IMR-90 (cell line): ENCODE data around the gene PCCA. TPM values are rescaled to one million over a fixed set of nuclear protein-coding genes. Genes with fewer than 3 reads are reported as not detected.

Experiments
- ATAC-seq: fragments of 200-7000 bp; cut with Tn5 transposase; 2 replicates; pipeline ENCODE4 v1.9.1; 2020; ENCODE audit warnings: low read depth, mild to moderate bottlenecking, moderate library complexity
- BruUV-seq: library from RNA; stranded (reverse); fragments of 400-500 nt; replicated peaks from 2 replicates; lab custom pipeline; 2021; lab: Mats Ljungman, UMichigan
- CTCF ChIA-PET: fragments of 300-600 bp; formaldehyde crosslinking; extraction: SDS; loops from one replicate; lab custom pipeline; 2021; ENCODE audit warnings: antibody characterized with exemption; lab: Yijun Ruan, JAX
- POLR2A ChIA-PET: fragments of 300-600 bp; sonication (Branson Sonifier 250); formaldehyde crosslinking; loops from one replicate; lab custom pipeline; 2022; ENCODE audit warnings: antibody characterized with exemption; ENCODE audit not compliant: unreplicated experiment; lab: Charles Lee
- DNase-seq: peaks from one replicate; pipeline ENCODE4 v3.0.0; 2013
- H2AFZ ChIP-seq: replicated peaks from 2 replicates; pipeline ENCODE3; 2013; ENCODE audit warnings: low read length, mild to moderate bottlenecking; ENCODE audit not compliant: poor library complexity
- H2AK5ac ChIP-seq: 2 replicates; pipeline ENCODE4 v1.6.1; 2013; ENCODE audit warnings: low read depth, low read length, inconsistent platforms
- H2AK9ac ChIP-seq: replicated peaks from 2 replicates; pipeline ENCODE3; 2013; ENCODE audit warnings: mild to moderate bottlenecking, low read depth, low read length, moderate library complexity; ENCODE audit not compliant: poor library complexity
- H2BK120ac ChIP-seq: 2 replicates; pipeline ENCODE4 v1.6.1; 2013; ENCODE audit warnings: low read depth, low read length, inconsistent platforms
- H2BK15ac ChIP-seq: 3 replicates; pipeline ENCODE4 v1.6.1; 2013; ENCODE audit warnings: low read depth, low read length, inconsistent platforms
- H2BK20ac ChIP-seq: 2 replicates; pipeline ENCODE4 v1.6.1; 2013; ENCODE audit warnings: low read depth, mild to moderate bottlenecking, inconsistent platforms, low read length, moderate library complexity
- H2BK5ac ChIP-seq: 2 replicates; pipeline ENCODE4 v1.6.1; 2013; ENCODE audit warnings: mild to moderate bottlenecking, low read depth, low read length, inconsistent platforms; ENCODE audit not compliant: poor library complexity, severe bottlenecking
- H3K14ac ChIP-seq: replicated peaks from 2 replicates; pipeline ENCODE4 v1.6.1; 2013; ENCODE audit warnings: low read depth, low read length, inconsistent platforms
- H3K18ac ChIP-seq: 2 replicates; pipeline ENCODE4 v1.6.1; 2013; ENCODE audit warnings: low read depth, low read length, control low read depth
- H3K23ac ChIP-seq: 2 replicates; pipeline ENCODE4 v1.6.1; 2013; ENCODE audit warnings: low read depth, low read length, inconsistent platforms
- H3K27ac ChIP-seq: 2 replicates; pipeline ENCODE4 v1.5.1; 2013; ENCODE audit warnings: mild to moderate bottlenecking, control low read depth, low read length; ENCODE audit not compliant: insufficient read depth
- H3K27me3 ChIP-seq: 2 replicates; pipeline ENCODE4 v1.6.1; 2013; ENCODE audit warnings: low read length; ENCODE audit not compliant: control insufficient read depth, insufficient read depth
- H3K36me3 ChIP-seq: 2 replicates; pipeline ENCODE4 v1.6.1; 2013; ENCODE audit warnings: low read length, mixed read lengths; ENCODE audit not compliant: control insufficient read depth, insufficient read depth
- H3K4ac ChIP-seq: 2 replicates; pipeline ENCODE4 v1.6.1; 2013; ENCODE audit warnings: low read depth, low read length, inconsistent platforms
- H3K4me1 ChIP-seq: 2 replicates; pipeline ENCODE4 v1.6.1; 2013; ENCODE audit warnings: low read length, mixed read lengths; ENCODE audit not compliant: control insufficient read depth, insufficient read depth
- H3K4me2 ChIP-seq: 2 replicates; pipeline ENCODE4 v1.6.1; 2013; ENCODE audit warnings: low read depth, mild to moderate bottlenecking, control low read depth, low read length, moderate library complexity
- H3K4me3 ChIP-seq: 2 replicates; pipeline ENCODE4 v1.5.1; 2013; ENCODE audit warnings: low read depth, mild to moderate bottlenecking, control low read depth, low read length, moderate library complexity; ENCODE audit not compliant: insufficient read depth
- H3K56ac ChIP-seq: 2 replicates; pipeline ENCODE4 v1.6.1; 2013; ENCODE audit warnings: low read length, inconsistent platforms; ENCODE audit not compliant: insufficient read depth; ENCODE audit errors: extremely low read depth
- H3K79me1 ChIP-seq, 2 experiments: 2 replicates each; pipeline ENCODE4 v1.6.1; 2013; ENCODE audit warnings: low read length in 2 of 2, inconsistent platforms in 1 of 2, low read depth in 1 of 2
- H3K9ac ChIP-seq: 2 replicates; pipeline ENCODE4 v1.6.1; 2013; ENCODE audit warnings: low read depth, low read length, control low read depth
- H3K9me1 ChIP-seq: 2 replicates; pipeline ENCODE4 v1.6.1; 2013; ENCODE audit warnings: low read length, inconsistent platforms; ENCODE audit not compliant: insufficient read depth
- H3K9me3 ChIP-seq: 2 replicates; pipeline ENCODE4 v1.6.1; 2013; ENCODE audit warnings: low read length; ENCODE audit not compliant: control insufficient read depth, insufficient read depth
- H4K20me1 ChIP-seq: 2 replicates; pipeline ENCODE4 v1.6.1; 2013; ENCODE audit warnings: low read length, inconsistent platforms; ENCODE audit not compliant: insufficient read depth
- H4K5ac ChIP-seq: 2 replicates; pipeline ENCODE4 v1.6.1; 2013; ENCODE audit warnings: mild to moderate bottlenecking, low read depth, low read length, control low read depth
- H4K8ac ChIP-seq, 2 experiments: 2 replicates each; pipeline ENCODE4 v1.6.1; 2013; ENCODE audit warnings: low read depth in 2 of 2, low read length in 2 of 2, control low read depth in 1 of 2, inconsistent platforms in 1 of 2
- H4K91ac ChIP-seq: 2 replicates; pipeline ENCODE4 v1.6.1; 2013; ENCODE audit warnings: low read depth, low read length, inconsistent platforms; ENCODE audit not compliant: insufficient read depth
- ELK1 ChIP-seq: fragments of 150-350 bp; IDR thresholded peaks from 2 replicates; pipeline ENCODE4 v1.6.1; 2016; ENCODE audit warnings: low read depth, mild to moderate bottlenecking, low read length, moderate library complexity, borderline replicate concordance
- WGBS, 2 experiments: methylation state at CpG; one replicate each; pipeline versions ENCODE4 v1.1.5 to v1.1.7; 2013; ENCODE audit warnings: missing lambda C conversion rate in 2 of 2; ENCODE audit not compliant: insufficient read length in 1 of 2; ENCODE audit errors: extremely low coverage in 2 of 2; 5-methylcytosine and 5-hydroxymethylcytosine counted together
- dilution Hi-C: fragments of 300-500 bp; cut with HindIII; formaldehyde crosslinking; loops from one replicate; pipeline ENCODE4 v1.14.3; 2018; ENCODE audit warnings: low sequenced_read_pairs; ENCODE audit not compliant: unreplicated experiment
- in situ Hi-C: fragments of 300-500 bp; cut with MboI; formaldehyde crosslinking; loops from 3 replicates; pipeline ENCODE4 v1.14.3; 2019; ENCODE audit warnings: low sequenced_read_pairs, inconsistent platforms, mixed read lengths
- intact Hi-C: fragments of 100-400 bp; cut with micrococcal nuclease; formaldehyde crosslinking; loops from 2 replicates; pipeline ENCODE4 v1.10.0; 2022
- polyA plus RNA-seq, 3 experiments: library from polyadenylated mRNA; depleted of rRNA; stranded (reverse); fragments of >200 nt; gene quantifications; 2 replicates each; pipeline ENCODE4 v1.2.3, GENCODE V29; 2012; ENCODE audit warnings: low replicate concordance in 1 of 3
- total RNA-seq: library from RNA; depleted of rRNA; stranded (reverse); fragments of >200 nt; gene quantifications from 2 replicates; pipeline ENCODE4 v1.2.3, GENCODE V29; 2012

Gene PCCA
- total and polyA plus RNA-seq, 2 of the 4 experiments (the other 2 are of a cell fraction): 7.6 to 24.0 TPM

- H3K9me3 ChIP-seq: no peaks in the 10 kb centered on the region
- no peak overlapping the region for H3K14ac ChIP-seq
- H3K27me3 ChIP-seq: no peaks in the 10 kb centered on the region
- no peak overlapping the region for H3K4me2 ChIP-seq
- CTCF ChIA-PET: no interaction called here
- no peaks in the 10 kb centered on the region for H4K20me1 ChIP-seq
- no peak overlapping the region for H3K27ac ChIP-seq
- ATAC-seq: no peak
- H2BK5ac ChIP-seq: no peak overlapping the region
- H3K4me1 ChIP-seq: no peaks in the 10 kb centered on the region
- no peak overlapping the region for H4K5ac ChIP-seq
- no peak overlapping the region for H2BK15ac ChIP-seq
- H2BK120ac ChIP-seq: no peak overlapping the region
- H4K91ac ChIP-seq: no peak overlapping the region
- intact Hi-C loops (no loop called here), dilution Hi-C loops (no loop called here), in situ Hi-C loops (no loop called here)
- no peak overlapping the region for H2AFZ ChIP-seq
- 83% methylated on average over 1 of the region's 3 CpGs; no CpG with 5 or more reads in 1 of the 2 experiments for WGBS, 2 experiments
- no peak overlapping the region for H3K4ac ChIP-seq
- H4K8ac ChIP-seq: no peak overlapping the region
- H3K9ac ChIP-seq: no peak overlapping the region
- no peaks in the 10 kb centered on the region for H3K9me1 ChIP-seq
- H2BK20ac ChIP-seq: no peak overlapping the region
- no peaks in the 10 kb centered on the region for H3K79me1 ChIP-seq
- H3K36me3 ChIP-seq: no peaks in the 10 kb centered on the region
- POLR2A ChIA-PET: no interaction called here
- H2AK5ac ChIP-seq: no peak overlapping the region
- BruUV-seq: no TSS peak
- no peak overlapping the region for H2AK9ac ChIP-seq
- DNase-seq: no peak
- no peak overlapping the region for H3K56ac ChIP-seq
- H3K4me3 ChIP-seq: no peak overlapping the region
- H3K18ac ChIP-seq: no peak overlapping the region
- no peak overlapping the region for H3K23ac ChIP-seq
- no peak for TF ChIP-seq ELK1
These were observed 43.5 kb upstream of the PCCA start for GRCh38 chr13:100045355-100045754.
